IMR-90 (cell line): ENCODE data around the gene ING5. TPM values are rescaled to one million over a fixed set of nuclear protein-coding genes. Genes with fewer than 3 reads are reported as not detected.

Experiments used
- ATAC-seq: fragments of 200-7000 bp; cut with Tn5 transposase; 2 replicates; pipeline ENCODE4 v1.9.1; 2020; ENCODE audit warnings: low read depth, mild to moderate bottlenecking, moderate library complexity
- BruUV-seq: library from RNA; stranded (reverse); fragments of 400-500 nt; replicated peaks from 2 replicates; lab custom pipeline; 2021; lab: Mats Ljungman, UMichigan
- CTCF ChIA-PET: fragments of 300-600 bp; formaldehyde crosslinking; extraction: SDS; loops from one replicate; lab custom pipeline; 2021; ENCODE audit warnings: antibody characterized with exemption; lab: Yijun Ruan, JAX
- POLR2A ChIA-PET: fragments of 300-600 bp; sonication (Branson Sonifier 250); formaldehyde crosslinking; loops from one replicate; lab custom pipeline; 2022; ENCODE audit warnings: antibody characterized with exemption; ENCODE audit not compliant: unreplicated experiment; lab: Charles Lee
- DNase-seq: peaks from one replicate; pipeline ENCODE4 v3.0.0; 2013
- H2AFZ ChIP-seq: replicated peaks from 2 replicates; pipeline ENCODE3; 2013; ENCODE audit warnings: low read length, mild to moderate bottlenecking; ENCODE audit not compliant: poor library complexity
- H2AK5ac ChIP-seq: 2 replicates; pipeline ENCODE4 v1.6.1; 2013; ENCODE audit warnings: low read depth, low read length, inconsistent platforms
- H2AK9ac ChIP-seq: replicated peaks from 2 replicates; pipeline ENCODE3; 2013; ENCODE audit warnings: mild to moderate bottlenecking, low read depth, low read length, moderate library complexity; ENCODE audit not compliant: poor library complexity
- H2BK120ac ChIP-seq: 2 replicates; pipeline ENCODE4 v1.6.1; 2013; ENCODE audit warnings: low read depth, low read length, inconsistent platforms
- H2BK15ac ChIP-seq: 3 replicates; pipeline ENCODE4 v1.6.1; 2013; ENCODE audit warnings: low read depth, low read length, inconsistent platforms
- H2BK20ac ChIP-seq: 2 replicates; pipeline ENCODE4 v1.6.1; 2013; ENCODE audit warnings: low read depth, mild to moderate bottlenecking, inconsistent platforms, low read length, moderate library complexity
- H2BK5ac ChIP-seq: 2 replicates; pipeline ENCODE4 v1.6.1; 2013; ENCODE audit warnings: mild to moderate bottlenecking, low read depth, low read length, inconsistent platforms; ENCODE audit not compliant: poor library complexity, severe bottlenecking
- H3K14ac ChIP-seq: replicated peaks from 2 replicates; pipeline ENCODE4 v1.6.1; 2013; ENCODE audit warnings: low read depth, low read length, inconsistent platforms
- H3K18ac ChIP-seq: 2 replicates; pipeline ENCODE4 v1.6.1; 2013; ENCODE audit warnings: low read depth, low read length, control low read depth
- H3K23ac ChIP-seq: 2 replicates; pipeline ENCODE4 v1.6.1; 2013; ENCODE audit warnings: low read depth, low read length, inconsistent platforms
- H3K27ac ChIP-seq: 2 replicates; pipeline ENCODE4 v1.5.1; 2013; ENCODE audit warnings: mild to moderate bottlenecking, control low read depth, low read length; ENCODE audit not compliant: insufficient read depth
- H3K27me3 ChIP-seq: 2 replicates; pipeline ENCODE4 v1.6.1; 2013; ENCODE audit warnings: low read length; ENCODE audit not compliant: control insufficient read depth, insufficient read depth
- H3K36me3 ChIP-seq: 2 replicates; pipeline ENCODE4 v1.6.1; 2013; ENCODE audit warnings: low read length, mixed read lengths; ENCODE audit not compliant: control insufficient read depth, insufficient read depth
- H3K4ac ChIP-seq: 2 replicates; pipeline ENCODE4 v1.6.1; 2013; ENCODE audit warnings: low read depth, low read length, inconsistent platforms
- H3K4me1 ChIP-seq: 2 replicates; pipeline ENCODE4 v1.6.1; 2013; ENCODE audit warnings: low read length, mixed read lengths; ENCODE audit not compliant: control insufficient read depth, insufficient read depth
- H3K4me2 ChIP-seq: 2 replicates; pipeline ENCODE4 v1.6.1; 2013; ENCODE audit warnings: low read depth, mild to moderate bottlenecking, control low read depth, low read length, moderate library complexity
- H3K4me3 ChIP-seq: 2 replicates; pipeline ENCODE4 v1.5.1; 2013; ENCODE audit warnings: low read depth, mild to moderate bottlenecking, control low read depth, low read length, moderate library complexity; ENCODE audit not compliant: insufficient read depth
- H3K56ac ChIP-seq: 2 replicates; pipeline ENCODE4 v1.6.1; 2013; ENCODE audit warnings: low read length, inconsistent platforms; ENCODE audit not compliant: insufficient read depth; ENCODE audit errors: extremely low read depth
- H3K79me1 ChIP-seq, 2 experiments: 2 replicates each; pipeline ENCODE4 v1.6.1; 2013; ENCODE audit warnings: low read length in 2 of 2, inconsistent platforms in 1 of 2, low read depth in 1 of 2
- H3K9ac ChIP-seq: 2 replicates; pipeline ENCODE4 v1.6.1; 2013; ENCODE audit warnings: low read depth, low read length, control low read depth
- H3K9me1 ChIP-seq: 2 replicates; pipeline ENCODE4 v1.6.1; 2013; ENCODE audit warnings: low read length, inconsistent platforms; ENCODE audit not compliant: insufficient read depth
- H3K9me3 ChIP-seq: 2 replicates; pipeline ENCODE4 v1.6.1; 2013; ENCODE audit warnings: low read length; ENCODE audit not compliant: control insufficient read depth, insufficient read depth
- H4K20me1 ChIP-seq: 2 replicates; pipeline ENCODE4 v1.6.1; 2013; ENCODE audit warnings: low read length, inconsistent platforms; ENCODE audit not compliant: insufficient read depth
- H4K5ac ChIP-seq: 2 replicates; pipeline ENCODE4 v1.6.1; 2013; ENCODE audit warnings: mild to moderate bottlenecking, low read depth, low read length, control low read depth
- H4K8ac ChIP-seq, 2 experiments: 2 replicates each; pipeline ENCODE4 v1.6.1; 2013; ENCODE audit warnings: low read depth in 2 of 2, low read length in 2 of 2, control low read depth in 1 of 2, inconsistent platforms in 1 of 2
- H4K91ac ChIP-seq: 2 replicates; pipeline ENCODE4 v1.6.1; 2013; ENCODE audit warnings: low read depth, low read length, inconsistent platforms; ENCODE audit not compliant: insufficient read depth
- MAZ ChIP-seq: IDR thresholded peaks from 2 replicates; pipeline ENCODE4 v1.6.1; 2012; ENCODE audit warnings: low read depth, mild to moderate bottlenecking, low read length, improper control_type of control experiment, moderate library complexity, borderline replicate concordance
- MXI1 ChIP-seq: IDR thresholded peaks from 2 replicates; pipeline ENCODE4 v1.6.1; 2012; ENCODE audit warnings: low read depth, mild to moderate bottlenecking, low read length, moderate library complexity, borderline replicate concordance
- WGBS, 2 experiments: methylation state at CpG; one replicate each; pipeline versions ENCODE4 v1.1.5 to v1.1.7; 2013; ENCODE audit warnings: missing lambda C conversion rate in 2 of 2; ENCODE audit not compliant: insufficient read length in 1 of 2; ENCODE audit errors: extremely low coverage in 2 of 2; 5-methylcytosine and 5-hydroxymethylcytosine counted together
- dilution Hi-C: fragments of 300-500 bp; cut with HindIII; formaldehyde crosslinking; loops from one replicate; pipeline ENCODE4 v1.14.3; 2018; ENCODE audit warnings: low sequenced_read_pairs; ENCODE audit not compliant: unreplicated experiment
- in situ Hi-C: fragments of 300-500 bp; cut with MboI; formaldehyde crosslinking; loops from 3 replicates; pipeline ENCODE4 v1.14.3; 2019; ENCODE audit warnings: low sequenced_read_pairs, inconsistent platforms, mixed read lengths
- intact Hi-C: fragments of 100-400 bp; cut with micrococcal nuclease; formaldehyde crosslinking; loops from 2 replicates; pipeline ENCODE4 v1.10.0; 2022
- polyA plus RNA-seq, 3 experiments: library from polyadenylated mRNA; depleted of rRNA; stranded (reverse); fragments of >200 nt; gene quantifications; 2 replicates each; pipeline ENCODE4 v1.2.3, GENCODE V29; 2012; ENCODE audit warnings: low replicate concordance in 1 of 3
- total RNA-seq: library from RNA; depleted of rRNA; stranded (reverse); fragments of >200 nt; gene quantifications from 2 replicates; pipeline ENCODE4 v1.2.3, GENCODE V29; 2012

Gene ING5
- total and polyA plus RNA-seq, 2 of the 4 experiments (the other 2 are of a cell fraction) = 36.1 to 38.9 TPM

DNA sequence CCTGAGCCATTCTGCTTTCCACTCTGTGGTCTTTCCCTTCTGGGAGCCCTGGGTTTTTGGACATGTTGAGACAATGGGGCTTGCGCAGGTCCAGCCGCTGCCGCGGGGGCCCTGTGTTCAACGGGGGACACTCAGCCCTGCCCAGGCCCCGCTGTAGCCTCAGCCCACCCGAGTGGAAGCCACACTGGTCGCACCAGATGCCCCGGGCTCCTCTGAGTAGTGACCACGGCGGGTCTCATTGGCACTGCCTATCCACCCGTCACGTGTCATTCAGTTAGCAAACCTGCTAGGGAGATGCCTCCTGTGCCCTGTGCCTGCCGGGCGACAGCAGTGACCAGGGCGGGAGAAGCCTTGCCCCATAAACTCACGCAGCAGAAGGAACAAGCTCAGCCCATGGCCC lies 51.7 kb downstream of the ING5 start:
- ChIA-PET CTCF (no interaction called here), POLR2A (no interaction called here)
- Histone ChIP-seq H3K27me3 (no peaks in the 10 kb centered on the region), H3K27ac (no peak overlapping the region), H3K56ac (no peak overlapping the region), H3K9me1 (no peaks in the 10 kb centered on the region), H2BK15ac (no peak overlapping the region), H3K9me3 (no peaks in the 10 kb centered on the region), H3K36me3 (peaks cover 44% of the 10 kb centered on the region), H2BK5ac (peak overlapping the region; percentile 33), H3K4me1 (no peaks in the 10 kb centered on the region), H3K18ac (no peak overlapping the region), H3K9ac (no peak overlapping the region), H3K4ac (no peak overlapping the region), H3K14ac (no peak overlapping the region), H3K4me3 (no peak overlapping the region), H4K20me1 (no peaks in the 10 kb centered on the region; the same call in 1 of the 2 replicates), H3K79me1 (no peaks in the 10 kb centered on the region), H2AK5ac (no peak overlapping the region), H2AK9ac (peak overlapping the region; percentile 89), H4K8ac (no peak overlapping the region), H4K5ac (no peak overlapping the region), H3K4me2 (no peak overlapping the region), H4K91ac (no peak overlapping the region), H2BK120ac (no peak overlapping the region), H3K23ac (no peak overlapping the region), H2BK20ac (no peak overlapping the region), H2AFZ (peak overlapping the region; percentile 43)
- in situ Hi-C loops (no loop called here), dilution Hi-C loops (no loop called here), intact Hi-C loops (no loop called here)
- BruUV-seq = no TSS peak
- DNase-seq = no peak
- TF ChIP-seq MAZ (no peak), MXI1 (no peak)
- ATAC-seq = no peak
- 95% methylated on average over 12 of the region's 17 CpGs; no CpG with 5 or more reads in 1 of the 2 experiments for WGBS, 2 experiments
